IPS-18c (cell line): ENCODE measurements around the gene MACROD2.
"Not testable (repeated sequence)": the region's sequence is repeated elsewhere in the genome, so short reads cannot be mapped to it uniquely, and the experiment has no call there.

Experiments used
- H3K4me3 ChIP-seq: 2 replicates; pipeline ENCODE4 v1.7.0; 2013; ENCODE audit warnings: low read depth, mild to moderate bottlenecking, low read length, moderate library complexity; ENCODE audit not compliant: insufficient read depth
- H3K9me3 ChIP-seq: one replicate; pipeline ENCODE4 v1.6.1; 2013; ENCODE audit warnings: mild to moderate bottlenecking, low read length, moderate library complexity; ENCODE audit not compliant: control insufficient read depth, insufficient read depth

Gene MACROD2

GRCh38 chr20:15139522-15139921, 1144.2 kb downstream of the MACROD2 start:
- H3K9me3 ChIP-seq = no peaks in the 10 kb centered on the region
- no peak overlapping the region for H3K4me3 ChIP-seq

- no peaks in the 10 kb centered on the region for H3K9me3 ChIP-seq
- H3K4me3 ChIP-seq = no peak overlapping the region
Observed at GRCh38 chr20:15140286-15140685, 1145.0 kb downstream of the MACROD2 start.

GRCh38 chr20:15140940-15141339, 1145.6 kb downstream of the MACROD2 start:
- not testable (repeated sequence) for H3K9me3 ChIP-seq, H3K4me3 ChIP-seq

- H3K4me3 ChIP-seq = no peak overlapping the region
Observed at GRCh38 chr20:15141861-15142260, 1146.5 kb downstream of the MACROD2 start.

GRCh38 chr20:15143478-15143877, 1148.2 kb downstream of the MACROD2 start:
- no peak overlapping the region for H3K4me3 ChIP-seq
- no peaks in the 10 kb centered on the region for H3K9me3 ChIP-seq

More at GRCh38 chr20:15141861-15142260, 1146.5 kb downstream of the MACROD2 start:
- no peaks in the 10 kb centered on the region for H3K9me3 ChIP-seq

- Histone ChIP-seq H3K9me3 (no peaks in the 10 kb centered on the region), H3K4me3 (no peak overlapping the region)
Observed at GRCh38 chr20:15144916-15145315, 1149.6 kb downstream of the MACROD2 start.

GRCh38 chr20:15146948-15147347, 1151.6 kb downstream of the MACROD2 start:
- H3K9me3 ChIP-seq = peaks cover 4% of the 10 kb centered on the region
- no peak overlapping the region for H3K4me3 ChIP-seq

- peaks cover 6% of the 10 kb centered on the region for H3K9me3 ChIP-seq
- no peak overlapping the region for H3K4me3 ChIP-seq
Observed at GRCh38 chr20:15154070-15154469, 1158.8 kb downstream of the MACROD2 start.

GRCh38 chr20:15155848-15156401, 1160.6 kb downstream of the MACROD2 start:
- Histone ChIP-seq H3K9me3 (peaks cover 6% of the 10 kb centered on the region), H3K4me3 (no peak overlapping the region)

GRCh38 chr20:15158533-15158932, 1163.2 kb downstream of the MACROD2 start:
- Histone ChIP-seq H3K9me3 (no peaks in the 10 kb centered on the region), H3K4me3 (no peak overlapping the region)

GRCh38 chr20:15162079-15162647, 1166.8 kb downstream of the MACROD2 start:
- Histone ChIP-seq H3K4me3 (no peak overlapping the region), H3K9me3 (no peaks in the 10 kb centered on the region)

- Histone ChIP-seq H3K4me3 (no peak overlapping the region), H3K9me3 (no peaks in the 10 kb centered on the region)
Observed at GRCh38 chr20:15163632-15164031, 1168.3 kb downstream of the MACROD2 start.

- Histone ChIP-seq H3K9me3 (no peaks in the 10 kb centered on the region), H3K4me3 (no peak overlapping the region)
Observed at GRCh38 chr20:15164726-15165125, 1169.4 kb downstream of the MACROD2 start.

- H3K9me3 ChIP-seq = no peaks in the 10 kb centered on the region
- no peak overlapping the region for H3K4me3 ChIP-seq
Observed at GRCh38 chr20:15166744-15167143, 1171.4 kb downstream of the MACROD2 start.

GRCh38 chr20:15171016-15171415, 1175.7 kb downstream of the MACROD2 start:
- H3K4me3 ChIP-seq = no peak overlapping the region
- H3K9me3 ChIP-seq = peaks cover under 1% of the 10 kb centered on the region

GRCh38 chr20:15176929-15177328, 1181.6 kb downstream of the MACROD2 start:
- Histone ChIP-seq H3K9me3 (peaks cover 3% of the 10 kb centered on the region), H3K4me3 (no peak overlapping the region)

GRCh38 chr20:15178581-15178980, 1183.3 kb downstream of the MACROD2 start:
- Histone ChIP-seq H3K9me3 (peaks cover 3% of the 10 kb centered on the region), H3K4me3 (no peak overlapping the region)

GRCh38 chr20:15179381-15179780, 1184.1 kb downstream of the MACROD2 start:
- peaks cover 3% of the 10 kb centered on the region for H3K9me3 ChIP-seq
- no peak overlapping the region for H3K4me3 ChIP-seq

GRCh38 chr20:15179781-15180180, 1184.5 kb downstream of the MACROD2 start:
- Histone ChIP-seq H3K4me3 (no peak overlapping the region), H3K9me3 (peaks cover 3% of the 10 kb centered on the region)
